HG02970 (cell line): ENCODE data around the gene CBX2.

Experiments
- ATAC-seq: cut with Tn5 transposase; IDR thresholded peaks from one replicate; pipeline ENCODE4 v1.9.1; 2021; ENCODE audit warnings: mild to moderate bottlenecking, moderate library complexity, moderate number of reproducible peaks; ENCODE audit not compliant: unreplicated experiment, low FRiP score

CBX2 gene

GRCh38 chr17:79785900-79786810 lies 8.2 kb downstream of the CBX2 start:
- ATAC-seq: no peak

GRCh38 chr17:79786930-79787643 lies 9.1 kb downstream of the CBX2 start:
- ATAC-seq: no peak

- ATAC-seq: no peak
Observed at GRCh38 chr17:79788455-79788854, 10.5 kb downstream of the CBX2 start.

GRCh38 chr17:79788989-79789942 lies 11.3 kb downstream of the CBX2 start:
- ATAC-seq: no peak

- ATAC-seq: no peak
Observed at GRCh38 chr17:79789943-79790804, 12.2 kb downstream of the CBX2 start.

GRCh38 chr17:79790805-79791734 lies 13.1 kb downstream of the CBX2 start:
- ATAC-seq: no peak

GRCh38 chr17:79791735-79792161 lies 13.8 kb downstream of the CBX2 start:
- ATAC-seq: no peak

GRCh38 chr17:79792341-79792871 lies 14.5 kb downstream of the CBX2 start:
- ATAC-seq: no peak

- no peak for ATAC-seq
Observed at GRCh38 chr17:79792984-79793923, 15.3 kb downstream of the CBX2 start.

GRCh38 chr17:79793924-79794304 lies 16.0 kb downstream of the CBX2 start:
- ATAC-seq: no peak

- ATAC-seq: no peak
Observed at GRCh38 chr17:79794659-79795511, 16.9 kb downstream of the CBX2 start.

- ATAC-seq: no peak
Observed at GRCh38 chr17:79795795-79796443, 18.0 kb downstream of the CBX2 start.

GRCh38 chr17:79796444-79796762 lies 18.5 kb downstream of the CBX2 start:
- no peak for ATAC-seq

- peak; percentile 97 for ATAC-seq
Observed at GRCh38 chr17:79796763-79797491, 19.0 kb downstream of the CBX2 start, which contains the start of gene CBX8. CBX8 (minus strand) TSS chr17:79797077; CDS start chr17:79796998, 79 bp downstream.
